Memory B cell (primary cell): ENCODE results near the gene SLC8A1.

Source experiments
- ATAC-seq: fragments of 150-1000 bp; cut with Tn5 transposase; 2 replicates; pipeline ENCODE4 v1.10.0; 2021; ENCODE audit warnings: low read depth, mild to moderate bottlenecking, moderate library complexity
- DNase-seq, 2 donors: peaks; one replicate each; pipeline ENCODE4 v3.0.0; 2022; ENCODE audit warnings: low spot score in 2 of 2
- H3K27ac Mint-ChIP-seq: one replicate; pipeline ENCODE4 v1.8.0; 2022; ENCODE audit warnings: mild to moderate bottlenecking, moderate library complexity, mixed read lengths
- H3K27me3 Mint-ChIP-seq: one replicate; pipeline ENCODE4 v1.8.0; 2022; ENCODE audit warnings: mixed read lengths
- H3K36me3 Mint-ChIP-seq: one replicate; pipeline ENCODE4 v1.8.0; 2022; ENCODE audit warnings: mild to moderate bottlenecking, mixed read lengths
- H3K4me1 Mint-ChIP-seq: one replicate; pipeline ENCODE4 v1.8.0; 2022; ENCODE audit warnings: mixed read lengths
- H3K4me3 Mint-ChIP-seq: one replicate; pipeline ENCODE4 v1.8.0; 2022; ENCODE audit warnings: mild to moderate bottlenecking, moderate library complexity, mixed read lengths
- H3K9me3 Mint-ChIP-seq: one replicate; pipeline ENCODE4 v1.8.0; 2022; ENCODE audit warnings: mixed read lengths

The SLC8A1 gene

GRCh38 chr2:40178171-40178778, 273.6 kb downstream of the SLC8A1 start:
- Mint-ChIP-seq H3K4me1 (peaks cover 7% of the 10 kb centered on the region), H3K27ac (no peak overlapping the region), H3K4me3 (no peak overlapping the region), H3K27me3 (no peaks in the 10 kb centered on the region), H3K9me3 (no peaks in the 10 kb centered on the region), H3K36me3 (no peaks in the 10 kb centered on the region)
- DNase-seq = no peak
- ATAC-seq = no peak

- no peak overlapping the region for H3K4me3 Mint-ChIP-seq
- H3K9me3 Mint-ChIP-seq = no peaks in the 10 kb centered on the region
- no peak for ATAC-seq
- DNase-seq = no peak
- H3K4me1 Mint-ChIP-seq = peaks cover 7% of the 10 kb centered on the region
- H3K36me3 Mint-ChIP-seq = no peaks in the 10 kb centered on the region
- no peak overlapping the region for H3K27ac Mint-ChIP-seq
- H3K27me3 Mint-ChIP-seq = no peaks in the 10 kb centered on the region
These were observed 274.5 kb downstream of the SLC8A1 start for GRCh38 chr2:40177366-40177765.

DNA sequence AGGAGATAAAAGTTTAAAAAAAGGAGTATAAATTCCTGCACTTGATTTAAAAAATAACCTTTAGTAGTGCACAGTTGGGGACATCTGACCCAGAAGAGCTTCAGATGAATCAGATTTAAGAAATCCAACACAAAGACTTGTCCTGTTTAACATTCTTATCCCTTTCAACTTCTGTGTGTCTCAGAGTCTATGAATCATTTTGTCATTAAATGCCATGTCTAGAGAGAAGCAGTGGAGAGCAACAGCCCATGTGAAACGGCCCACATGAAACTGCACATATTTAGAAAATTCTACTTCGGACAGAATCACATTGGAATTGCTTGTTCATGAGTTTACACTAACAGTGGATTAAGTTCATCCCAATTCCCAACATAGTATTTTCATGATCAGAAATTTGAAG, 278.6 kb downstream of the SLC8A1 start:
- Mint-ChIP-seq H3K4me3 (no peak overlapping the region), H3K4me1 (peaks cover 4% of the 10 kb centered on the region), H3K27ac (no peak overlapping the region), H3K27me3 (no peaks in the 10 kb centered on the region), H3K9me3 (no peaks in the 10 kb centered on the region), H3K36me3 (no peaks in the 10 kb centered on the region)
- ATAC-seq (no peak), DNase-seq (no peak)

- Mint-ChIP-seq H3K4me3 (no peak overlapping the region), H3K4me1 (no peaks in the 10 kb centered on the region), H3K36me3 (no peaks in the 10 kb centered on the region), H3K9me3 (no peaks in the 10 kb centered on the region), H3K27me3 (no peaks in the 10 kb centered on the region), H3K27ac (no peak overlapping the region)
- no peak for ATAC-seq
- no peak for DNase-seq
These were observed 282.0 kb downstream of the SLC8A1 start for GRCh38 chr2:40169856-40170255.

DNA sequence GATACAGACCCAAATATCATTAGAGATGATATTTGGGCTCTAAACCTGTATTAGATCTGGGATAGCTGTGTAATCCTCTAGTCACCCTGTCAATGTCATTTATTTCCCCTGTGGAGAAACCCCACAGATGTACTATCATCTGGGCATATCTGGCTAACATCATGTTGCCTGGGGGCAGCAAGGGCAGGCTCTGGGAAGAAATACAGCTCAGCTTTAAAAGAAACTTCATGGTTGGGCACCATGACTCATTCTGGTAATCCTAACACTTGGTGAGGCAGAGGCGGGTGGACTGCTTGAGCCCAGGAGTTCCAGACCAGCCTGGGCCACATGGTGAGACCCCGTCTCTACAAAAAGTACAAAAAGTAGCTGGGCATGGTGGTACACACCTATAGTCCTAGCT, 282.5 kb downstream of the SLC8A1 start:
- H3K27ac Mint-ChIP-seq = no peak overlapping the region
- no peaks in the 10 kb centered on the region for H3K9me3 Mint-ChIP-seq
- H3K36me3 Mint-ChIP-seq = no peaks in the 10 kb centered on the region
- H3K4me3 Mint-ChIP-seq = no peak overlapping the region
- no peak for DNase-seq
- H3K4me1 Mint-ChIP-seq = no peaks in the 10 kb centered on the region
- ATAC-seq = no peak
- no peaks in the 10 kb centered on the region for H3K27me3 Mint-ChIP-seq

DNA sequence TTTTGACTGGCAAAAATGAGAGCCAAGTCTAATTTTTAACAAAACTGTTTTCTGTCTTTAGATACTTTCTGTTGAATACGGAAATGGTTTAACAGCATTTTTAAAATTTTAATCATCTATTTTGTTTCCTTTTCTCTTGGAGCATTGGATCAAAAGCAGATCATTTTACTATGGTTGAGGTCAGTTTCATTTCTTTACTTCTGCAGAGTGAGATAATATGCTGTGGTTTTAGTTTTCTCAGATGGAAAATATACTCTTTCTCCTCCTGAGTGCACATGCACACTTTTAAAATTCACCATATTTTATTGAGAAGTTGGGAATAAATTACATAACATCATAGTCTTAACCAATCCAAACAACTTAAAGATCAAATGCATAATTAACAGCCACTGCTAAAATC, 283.3 kb downstream of the SLC8A1 start:
- DNase-seq = no peak
- no peaks in the 10 kb centered on the region for H3K4me1 Mint-ChIP-seq
- no peak overlapping the region for H3K4me3 Mint-ChIP-seq
- no peaks in the 10 kb centered on the region for H3K36me3 Mint-ChIP-seq
- H3K27ac Mint-ChIP-seq = no peak overlapping the region
- H3K27me3 Mint-ChIP-seq = no peaks in the 10 kb centered on the region
- H3K9me3 Mint-ChIP-seq = no peaks in the 10 kb centered on the region
- ATAC-seq = no peak

- DNase-seq (no peak), ATAC-seq (no peak)
- H3K27ac Mint-ChIP-seq = no peak overlapping the region
- no peak overlapping the region for H3K4me3 Mint-ChIP-seq
- H3K27me3 Mint-ChIP-seq = no peaks in the 10 kb centered on the region
- H3K9me3 Mint-ChIP-seq = no peaks in the 10 kb centered on the region
- no peaks in the 10 kb centered on the region for H3K4me1 Mint-ChIP-seq
- H3K36me3 Mint-ChIP-seq = no peaks in the 10 kb centered on the region
These were observed 283.9 kb downstream of the SLC8A1 start for GRCh38 chr2:40168032-40168431.

GRCh38 chr2:40166006-40166405, 285.9 kb downstream of the SLC8A1 start:
- DNase-seq (no peak), ATAC-seq (no peak)
- Mint-ChIP-seq H3K27ac (no peak overlapping the region), H3K4me3 (no peak overlapping the region), H3K27me3 (no peaks in the 10 kb centered on the region), H3K36me3 (no peaks in the 10 kb centered on the region), H3K4me1 (no peaks in the 10 kb centered on the region), H3K9me3 (no peaks in the 10 kb centered on the region)

- Mint-ChIP-seq H3K4me3 (no peak overlapping the region), H3K4me1 (no peaks in the 10 kb centered on the region), H3K27me3 (no peaks in the 10 kb centered on the region), H3K9me3 (no peaks in the 10 kb centered on the region), H3K27ac (no peak overlapping the region), H3K36me3 (no peaks in the 10 kb centered on the region)
- DNase-seq (no peak), ATAC-seq (no peak)
These were observed 286.4 kb downstream of the SLC8A1 start for GRCh38 chr2:40165509-40165844.

DNA sequence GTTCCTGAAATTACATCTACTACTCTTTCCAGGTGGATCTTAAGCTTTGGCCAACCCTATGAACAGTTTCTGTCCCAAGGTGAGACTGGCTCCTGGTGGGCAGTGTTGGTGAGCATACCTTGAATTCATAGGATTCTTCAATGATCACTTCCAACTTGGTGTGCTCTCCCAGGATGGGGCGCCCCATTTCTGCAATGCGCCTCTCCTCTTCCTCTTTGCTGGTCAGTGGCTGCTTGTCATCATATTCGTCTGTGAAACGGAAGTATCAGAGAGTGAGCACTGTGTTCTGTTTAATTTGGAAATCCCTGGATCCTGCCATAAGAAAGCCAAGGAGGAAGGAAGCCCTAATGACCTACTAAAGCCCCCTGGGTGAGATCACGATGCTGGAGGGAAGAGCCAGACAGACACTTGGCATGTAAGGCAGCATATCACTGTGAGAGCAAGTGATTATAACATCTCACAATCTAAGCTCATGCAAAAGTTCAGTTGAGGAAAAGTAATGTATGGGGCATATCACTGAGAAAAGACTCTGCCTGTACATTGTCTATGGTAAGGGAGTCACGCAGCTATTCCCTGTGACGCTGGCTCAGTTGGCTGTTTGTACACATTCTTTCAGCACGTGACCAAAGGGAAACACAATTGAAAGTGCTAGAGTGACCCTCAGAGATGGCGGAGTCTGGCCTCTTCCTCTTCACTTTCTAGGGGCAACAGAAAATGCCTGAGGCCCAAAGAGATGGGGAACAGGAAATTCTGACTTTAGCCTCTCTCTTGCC, 287.0 kb downstream of the SLC8A1 start:
- Mint-ChIP-seq H3K4me3 (no peak overlapping the region), H3K27ac (no peak overlapping the region), H3K4me1 (no peaks in the 10 kb centered on the region), H3K36me3 (no peaks in the 10 kb centered on the region), H3K9me3 (no peaks in the 10 kb centered on the region), H3K27me3 (no peaks in the 10 kb centered on the region)
- ATAC-seq = no peak
- DNase-seq = no peak

GRCh38 chr2:40161986-40162385, 289.9 kb downstream of the SLC8A1 start:
- H3K4me1 Mint-ChIP-seq = no peaks in the 10 kb centered on the region
- no peak for DNase-seq
- H3K36me3 Mint-ChIP-seq = no peaks in the 10 kb centered on the region
- H3K9me3 Mint-ChIP-seq = no peaks in the 10 kb centered on the region
- H3K27ac Mint-ChIP-seq = no peak overlapping the region
- no peaks in the 10 kb centered on the region for H3K27me3 Mint-ChIP-seq
- no peak overlapping the region for H3K4me3 Mint-ChIP-seq
- no peak for ATAC-seq

GRCh38 chr2:40160751-40161218, 291.1 kb downstream of the SLC8A1 start:
- Mint-ChIP-seq H3K27me3 (peaks cover 2% of the 10 kb centered on the region), H3K4me3 (no peak overlapping the region), H3K9me3 (no peaks in the 10 kb centered on the region), H3K27ac (no peak overlapping the region), H3K36me3 (no peaks in the 10 kb centered on the region), H3K4me1 (no peaks in the 10 kb centered on the region)
- no peak for ATAC-seq
- DNase-seq = no peak

GRCh38 chr2:40159333-40159732, 292.6 kb downstream of the SLC8A1 start:
- Mint-ChIP-seq H3K9me3 (no peaks in the 10 kb centered on the region), H3K4me1 (no peaks in the 10 kb centered on the region), H3K27me3 (peaks cover 2% of the 10 kb centered on the region), H3K4me3 (no peak overlapping the region), H3K27ac (no peak overlapping the region), H3K36me3 (no peaks in the 10 kb centered on the region)
- DNase-seq = no peak
- ATAC-seq = no peak

- H3K36me3 Mint-ChIP-seq = no peaks in the 10 kb centered on the region
- H3K27me3 Mint-ChIP-seq = peaks cover 2% of the 10 kb centered on the region
- H3K4me1 Mint-ChIP-seq = no peaks in the 10 kb centered on the region
- ATAC-seq (no peak), DNase-seq (no peak)
- no peaks in the 10 kb centered on the region for H3K9me3 Mint-ChIP-seq
- no peak overlapping the region for H3K27ac Mint-ChIP-seq
- no peak overlapping the region for H3K4me3 Mint-ChIP-seq
These were observed 293.1 kb downstream of the SLC8A1 start for GRCh38 chr2:40158781-40159180.

- ATAC-seq (no peak), DNase-seq (no peak)
- Mint-ChIP-seq H3K4me3 (no peak overlapping the region), H3K9me3 (no peaks in the 10 kb centered on the region), H3K27me3 (peaks cover 2% of the 10 kb centered on the region), H3K27ac (no peak overlapping the region), H3K4me1 (no peaks in the 10 kb centered on the region), H3K36me3 (no peaks in the 10 kb centered on the region)
These were observed 296.2 kb downstream of the SLC8A1 start for GRCh38 chr2:40155728-40156127.
